ENCODE data around the gene ZSWIM4.

ZSWIM4 gene

DNA sequence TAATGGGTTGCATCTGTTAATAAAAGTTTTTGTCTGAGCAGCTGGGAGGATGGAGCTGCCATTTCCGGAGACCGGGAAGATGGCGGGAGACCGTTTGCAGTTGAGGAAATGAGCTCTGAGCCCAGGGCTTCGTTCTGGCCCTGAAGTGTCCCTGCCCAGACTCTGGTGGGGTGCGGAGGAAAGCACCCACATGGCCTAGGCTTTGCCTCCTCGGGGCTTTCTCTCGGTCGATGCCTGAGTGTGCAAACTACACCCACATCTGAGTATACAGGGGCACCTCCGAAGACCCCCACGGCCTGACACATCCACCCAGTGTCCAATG, 66.1 kb downstream of the ZSWIM4 start:
- ChIA-PET POLR2A (interaction anchor here (0.6 to 4.4 kb wide), 7 partner anchors 15 to 114 kb away, joined by 3 to 37 read pairs (median 4); a partner anchor contains a TSS), CTCF (interaction anchor here (1.0 to 4.4 kb wide), 19 partner anchors 11 to 599 kb away, joined by 3 to 90 read pairs (median 7); partner anchors contain the start of genes ASF1B and ZSWIM4)
- peak; percentile 60 for DNase-seq (ENCODE audit: extremely low spot score)
- TF ChIP-seq, protein P1, sequence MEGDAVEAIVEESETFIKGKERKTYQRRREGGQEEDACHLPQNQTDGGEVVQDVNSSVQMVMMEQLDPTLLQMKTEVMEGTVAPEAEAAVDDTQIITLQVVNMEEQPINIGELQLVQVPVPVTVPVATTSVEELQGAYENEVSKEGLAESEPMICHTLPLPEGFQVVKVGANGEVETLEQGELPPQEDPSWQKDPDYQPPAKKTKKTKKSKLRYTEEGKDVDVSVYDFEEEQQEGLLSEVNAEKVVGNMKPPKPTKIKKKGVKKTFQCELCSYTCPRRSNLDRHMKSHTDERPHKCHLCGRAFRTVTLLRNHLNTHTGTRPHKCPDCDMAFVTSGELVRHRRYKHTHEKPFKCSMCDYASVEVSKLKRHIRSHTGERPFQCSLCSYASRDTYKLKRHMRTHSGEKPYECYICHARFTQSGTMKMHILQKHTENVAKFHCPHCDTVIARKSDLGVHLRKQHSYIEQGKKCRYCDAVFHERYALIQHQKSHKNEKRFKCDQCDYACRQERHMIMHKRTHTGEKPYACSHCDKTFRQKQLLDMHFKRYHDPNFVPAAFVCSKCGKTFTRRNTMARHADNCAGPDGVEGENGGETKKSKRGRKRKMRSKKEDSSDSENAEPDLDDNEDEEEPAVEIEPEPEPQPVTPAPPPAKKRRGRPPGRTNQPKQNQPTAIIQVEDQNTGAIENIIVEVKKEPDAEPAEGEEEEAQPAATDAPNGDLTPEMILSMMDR (IDR thresholded peaks at IDR 0.05; ENCODE audit: control extremely low read depth, extremely low read depth, low read depth, missing control alignments): no peak

DNA sequence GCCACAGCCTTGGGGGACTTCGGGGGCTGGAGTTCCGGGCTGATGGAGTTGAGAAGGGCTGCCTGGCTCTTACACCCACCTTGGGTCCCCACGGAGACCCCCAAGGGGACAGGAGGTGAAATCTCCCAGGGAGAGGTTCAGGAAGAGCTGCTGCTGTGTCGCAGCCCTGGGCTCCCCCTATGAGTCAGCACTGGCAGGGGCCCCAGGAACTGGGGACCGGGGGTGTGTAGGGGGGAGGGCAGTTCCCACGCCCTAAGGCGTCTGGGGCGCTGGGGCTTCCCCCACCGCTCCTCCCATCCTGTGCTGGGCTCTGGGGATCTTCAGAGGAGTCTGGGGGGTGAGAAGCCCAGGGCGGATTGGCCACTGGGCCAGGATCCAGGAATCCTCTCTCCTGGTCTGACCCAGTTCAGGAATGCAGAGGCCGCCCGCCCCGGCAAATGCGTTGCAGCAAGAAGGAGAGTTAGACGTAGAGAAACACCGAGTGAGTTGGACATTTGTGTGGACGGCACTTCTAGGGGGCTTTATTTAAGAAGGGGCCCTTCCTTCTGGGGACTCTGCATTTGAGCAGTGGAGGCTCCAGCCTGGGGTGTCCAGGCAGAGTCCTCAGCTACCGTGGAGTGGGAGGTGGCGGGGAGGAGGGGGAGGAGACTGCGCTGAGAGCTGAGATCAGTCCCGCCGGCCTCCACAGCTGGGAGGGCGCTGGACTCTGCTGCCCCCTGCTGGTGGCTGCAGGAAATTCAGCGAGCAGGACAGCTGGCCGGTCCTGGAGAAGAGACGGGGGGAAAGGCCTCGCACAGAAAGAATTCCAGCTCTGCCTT, 66.7 kb downstream of the ZSWIM4 start:
- TF ChIP-seq, protein P1 (IDR thresholded peaks at IDR 0.05; ENCODE audit: control extremely low read depth, extremely low read depth, low read depth, missing control alignments): peak; percentile 97
- POLR2A ChIA-PET: interaction anchor here (0.6 to 4.4 kb wide), 6 partner anchors 15 to 114 kb away, joined by 3 to 37 read pairs (median 10); a partner anchor contains a TSS

DNA sequence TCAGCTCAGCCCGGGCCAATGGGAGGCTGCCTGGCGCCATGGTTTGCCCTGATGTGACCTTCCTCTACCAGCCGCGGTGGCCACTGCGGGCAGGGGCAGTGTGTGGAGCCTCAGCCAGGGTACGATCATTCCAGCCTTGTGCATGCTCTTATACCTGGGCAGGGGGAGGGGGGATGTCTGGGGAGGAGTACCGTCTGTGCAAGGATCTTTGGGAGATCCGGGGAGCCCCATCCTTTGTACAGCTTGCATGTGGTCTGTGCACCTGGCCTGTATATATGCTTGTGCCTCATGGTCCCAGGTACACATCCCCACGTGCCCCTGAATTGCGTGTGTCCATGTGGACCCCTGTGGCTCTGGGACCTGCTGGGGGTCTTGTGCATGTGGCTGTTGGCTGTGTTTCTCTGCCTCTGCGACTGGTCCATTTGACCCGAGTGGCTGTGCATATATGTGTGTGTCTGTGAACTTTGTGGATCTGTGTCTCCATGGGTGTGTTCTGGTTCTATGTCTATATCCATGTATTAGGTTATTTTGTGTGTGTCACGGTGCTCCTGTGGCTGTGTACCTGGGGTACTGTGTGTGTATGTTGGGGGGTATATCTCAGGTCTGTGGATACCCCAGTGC, 68.9 kb downstream of the ZSWIM4 start:
- ChIA-PET POLR2A (no interaction called here), CTCF (interaction anchor here (1.1 to 4.4 kb wide), 11 partner anchors 8 to 275 kb away, joined by 4 to 90 read pairs (median 25); partner anchors contain the start of genes C19orf53 and ZSWIM4)
- TF ChIP-seq, protein P1 (IDR thresholded peaks at IDR 0.05; ENCODE audit: control extremely low read depth, extremely low read depth, low read depth, missing control alignments): no peak
- DNase-seq (ENCODE audit: extremely low spot score): no peak

More for the DNA sequence above, 66.7 kb downstream of the ZSWIM4 start:
- CTCF ChIA-PET: interaction anchor here (0.7 to 4.4 kb wide), 41 partner anchors 10 to 668 kb away, joined by 3 to 90 read pairs (median 4); partner anchors contain the start of genes ASF1B, C19orf53 and ZSWIM4
- DNase-seq (ENCODE audit: extremely low spot score): peak; percentile 93

DNA sequence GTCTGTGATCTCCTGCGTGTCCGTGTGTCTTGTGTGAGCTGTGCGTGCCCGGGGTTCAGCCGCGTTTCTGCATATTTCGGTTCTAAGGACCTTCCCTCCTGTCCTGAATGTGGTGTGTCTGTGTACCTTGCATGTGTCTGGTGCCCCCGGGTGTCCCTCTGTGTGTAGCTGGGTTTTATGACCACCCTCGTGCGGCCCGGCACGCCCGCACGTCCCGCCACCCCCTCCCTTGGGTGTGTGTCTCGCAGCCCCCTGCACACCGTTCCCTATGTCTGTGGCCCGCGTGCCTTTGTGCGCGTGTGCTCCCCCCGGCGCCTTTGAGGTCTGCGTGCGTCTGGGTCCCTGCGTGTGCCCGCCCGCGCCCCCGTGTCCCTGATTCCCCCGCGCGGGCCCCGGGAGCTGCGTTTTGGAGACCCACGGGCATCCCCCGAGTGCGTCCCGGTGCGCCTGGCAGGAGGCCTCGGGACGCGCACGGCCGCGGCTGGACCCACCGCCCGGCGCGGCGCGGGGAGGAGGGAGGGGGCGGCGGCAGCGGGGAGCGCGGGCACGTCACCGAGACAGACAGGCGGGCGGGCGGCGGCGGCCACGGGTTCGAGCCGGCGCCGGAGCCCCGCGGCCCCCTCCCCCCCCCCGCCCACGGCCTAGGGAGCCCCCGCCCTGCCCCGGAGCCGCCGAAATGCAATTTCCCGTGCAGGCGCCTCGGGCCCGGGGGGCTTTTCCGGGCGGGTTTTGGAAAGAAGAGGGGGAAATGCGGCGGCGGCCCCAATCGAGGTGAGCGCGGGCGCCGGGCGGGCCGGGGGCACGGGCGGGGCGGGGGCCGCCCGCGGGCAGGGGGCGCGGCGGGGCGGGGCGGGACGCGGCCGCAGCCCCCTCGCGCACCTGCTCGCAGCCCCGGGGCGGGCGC, 69.7 kb downstream of the ZSWIM4 start:
- POLR2A ChIA-PET: no interaction called here
- CTCF ChIA-PET: interaction anchor here (1.1 to 4.4 kb wide), 3 partner anchors 15 to 83 kb away, joined by 4 to 78 read pairs (median 42); no protein-coding TSS in a partner anchor
- TF ChIP-seq, protein P1 (IDR thresholded peaks at IDR 0.05; ENCODE audit: control extremely low read depth, extremely low read depth, low read depth, missing control alignments): no peak
- DNase-seq (ENCODE audit: extremely low spot score): no peak

DNA sequence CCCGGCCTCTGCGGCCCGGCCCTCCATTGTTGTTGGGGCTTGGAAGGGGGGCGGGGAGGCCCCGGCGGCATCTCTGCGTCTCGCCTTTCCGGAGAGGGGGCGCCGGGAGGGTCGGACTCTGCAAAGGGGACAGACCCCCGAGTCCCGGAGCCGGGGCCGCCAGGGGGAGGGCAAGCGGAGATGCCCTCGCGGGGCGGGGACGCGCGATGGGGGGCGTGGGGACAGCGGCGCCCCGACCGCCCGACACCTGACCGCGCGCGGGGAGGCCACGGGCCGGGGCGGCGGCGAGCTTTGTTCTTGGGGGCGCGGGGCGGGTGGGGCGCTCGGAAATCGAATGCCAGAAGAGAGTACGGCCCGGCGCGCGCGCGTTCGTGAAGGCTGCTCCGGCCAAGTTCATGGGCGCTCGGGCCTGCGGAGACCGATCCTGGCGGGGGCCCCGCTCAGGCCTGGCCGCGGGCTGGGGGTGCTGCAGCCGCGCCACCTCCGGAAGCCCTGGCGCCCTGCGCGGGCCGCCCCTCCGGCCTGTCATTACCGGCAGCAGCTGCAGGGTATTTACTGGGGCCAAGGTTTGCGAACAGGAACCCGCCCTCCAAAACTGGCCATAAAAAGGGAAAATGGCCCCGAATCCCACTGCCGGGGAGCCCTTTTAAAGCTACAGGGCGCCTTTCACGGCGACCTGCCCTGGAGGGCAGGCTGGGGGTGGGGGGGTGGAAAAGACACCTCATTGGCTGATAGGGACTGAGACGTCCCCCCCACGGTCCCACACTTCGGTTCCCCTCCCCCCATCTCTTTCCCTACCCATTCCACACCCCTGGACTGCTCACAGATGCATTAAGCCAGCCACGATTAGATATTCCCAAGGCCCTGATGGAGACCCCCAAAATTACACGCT, 70.6 kb downstream of the ZSWIM4 start:
- TF ChIP-seq, protein P1 (IDR thresholded peaks at IDR 0.05; ENCODE audit: control extremely low read depth, extremely low read depth, low read depth, missing control alignments): no peak
- POLR2A ChIA-PET: no interaction called here
- CTCF ChIA-PET: no interaction called here
- DNase-seq (ENCODE audit: extremely low spot score): no peak

Data from GM10248 (cell line).